K562 (cell line): ENCODE measurements around the gene PRRG1. TPM values are rescaled to one million over a fixed set of nuclear protein-coding genes. Genes with fewer than 3 reads are reported as not detected.

Source experiments
- ATAC-seq: fragments of 200-7000 bp; cut with Tn5 transposase; 3 replicates; pipeline ENCODE4 v1.9.1; 2020; ENCODE audit warnings: moderate library complexity
- BruUV-seq: library from RNA; stranded (reverse); fragments of 400-500 nt; replicated peaks from 2 replicates; lab custom pipeline; 2021; lab: Mats Ljungman, UMichigan
- CTCF ChIA-PET: fragments of 300-600 bp; formaldehyde crosslinking; extraction: SDS; loops from one replicate; lab custom pipeline; 2021; ENCODE audit warnings: low intra/inter-chr PET ratio; lab: Yijun Ruan, JAX
- POLR2A ChIA-PET: fragments of 300-600, 350-650 bp; sonication (Branson Sonifier 250); formaldehyde crosslinking; extraction: SDS; loops from one replicate; lab custom pipeline; 2021; ENCODE audit warnings: antibody characterized with exemption, inconsistent platforms; lab: Yijun Ruan, JAX
- DNase-seq, 4 experiments: peaks; one replicate each; pipeline versions ENCODE4 v3.0.0 to v3.0.0-alpha.2; 2011 to 2018; ENCODE audit warnings: low spot score in 3 of 4, mixed read lengths in 3 of 4; ENCODE audit errors: extremely low read depth in 1 of 4
- FAIRE-seq: peaks from 2 replicates; lab custom pipeline; 2011; peaks lifted over from hg19 to GRCh38; lab: Jason Lieb, UNC
- H2AFZ ChIP-seq: 2 replicates; pipeline ENCODE4 v1.6.0; 2011; ENCODE audit warnings: low read depth, low read length, control low read depth, inconsistent platforms
- H3K27ac ChIP-seq: fragments of 200-600 bp; 3 replicates; pipeline ENCODE4 v1.8.0; 2011; ENCODE audit warnings: low read depth, mild to moderate bottlenecking, control low read depth, inconsistent platforms, low read length, moderate library complexity, mixed read lengths; ENCODE audit errors: extremely low read depth
- H3K27me3 ChIP-seq, 2 experiments: fragments of 300-600 bp in 1 of 2; 2 replicates in 1 of 2; 3 replicates in 1 of 2; pipeline versions ENCODE4 v1.6.0 to v1.8.0; 2011; ENCODE audit warnings: inconsistent platforms in 2 of 2, low read length in 2 of 2, mild to moderate bottlenecking in 1 of 2, mixed read lengths in 1 of 2, moderate library complexity in 1 of 2; ENCODE audit not compliant: control insufficient read depth in 2 of 2, insufficient read depth in 2 of 2
- H3K36me3 ChIP-seq: fragments of 300-600 bp; 3 replicates; pipeline ENCODE4 v1.8.0; 2011; ENCODE audit warnings: mild to moderate bottlenecking, low read length, inconsistent platforms; ENCODE audit not compliant: control insufficient read depth, insufficient read depth
- H3K4me1 ChIP-seq, 2 experiments: fragments of 200-600 bp in 1 of 2; replicated peaks in 1 of 2; 2 replicates in 1 of 2; 3 replicates in 1 of 2; pipeline versions ENCODE4 v1.5.1 to v1.8.0; 2011; ENCODE audit warnings: inconsistent platforms in 2 of 2, low read length in 2 of 2, mild to moderate bottlenecking in 1 of 2, mixed read lengths in 1 of 2, moderate library complexity in 1 of 2; ENCODE audit not compliant: control insufficient read depth in 2 of 2, insufficient read depth in 2 of 2
- H3K4me2 ChIP-seq: 2 replicates; pipeline ENCODE4 v1.6.1; 2011; ENCODE audit warnings: low read length, control low read depth, inconsistent platforms, mixed read lengths; ENCODE audit not compliant: insufficient read depth
- H3K4me3 ChIP-seq: fragments of 200-600 bp; sonication (generic), shearing (Covaris generic); 2 replicates; pipeline ENCODE4 v1.5.1; 2016; ENCODE audit warnings: control low read depth, inconsistent platforms
- H3K79me2 ChIP-seq: fragments of 200-600 bp; 3 replicates; pipeline ENCODE4 v1.8.0; 2011; ENCODE audit warnings: low read length, inconsistent platforms; ENCODE audit not compliant: control insufficient read depth, insufficient read depth
- H3K9ac ChIP-seq, 2 experiments: 2 replicates each; pipeline versions ENCODE4 v1.6.0 to v1.6.1; 2011; ENCODE audit warnings: low read depth in 2 of 2, low read length in 2 of 2, control low read depth in 1 of 2, inconsistent platforms in 1 of 2, mild to moderate bottlenecking in 1 of 2, mixed read lengths in 1 of 2; ENCODE audit not compliant: insufficient read depth in 1 of 2
- H3K9me1 ChIP-seq: one replicate; pipeline ENCODE4 v1.6.0; 2011; ENCODE audit warnings: inconsistent platforms, mild to moderate bottlenecking, low read length, moderate library complexity; ENCODE audit not compliant: control insufficient read depth, insufficient read depth
- H3K9me3 ChIP-seq: replicated peaks from 2 replicates; pipeline ENCODE4 v1.5.1; 2011; ENCODE audit warnings: low read depth, low read length, inconsistent platforms; ENCODE audit not compliant: control insufficient read depth, insufficient read depth
- H4K20me1 ChIP-seq: replicated peaks from 2 replicates; pipeline ENCODE4 v1.6.1; 2011; ENCODE audit warnings: low read length, inconsistent platforms, mixed read lengths; ENCODE audit not compliant: control insufficient read depth, insufficient read depth
- CEBPB ChIP-seq: fragments of 450-650 bp; IDR thresholded peaks from 2 replicates; pipeline ENCODE4 v1.6.1; 2016; ENCODE audit warnings: missing genetic modification characterization, missing compliant biosample characterization
- ZBTB17 ChIP-seq: fragments of 450-650 bp; formaldehyde crosslinking; IDR thresholded peaks from 2 replicates; pipeline ENCODE4 v1.4.0; 2020; ENCODE audit warnings: mild to moderate bottlenecking
- WGBS: fragments of 100-300 bp; shearing (Covaris generic); methylation state at CpG from one replicate; pipeline ENCODE4 v1.1.6; 2016; ENCODE audit warnings: low coverage, mixed read lengths; ENCODE audit not compliant: insufficient coverage; ENCODE audit errors: missing lambda C conversion rate; 5-methylcytosine and 5-hydroxymethylcytosine counted together
- in situ Hi-C: fragments of 300-500 bp; cut with MboI; formaldehyde crosslinking; loops from 4 replicates; pipeline ENCODE4 v1.15.0; 2018; ENCODE audit warnings: inconsistent platforms, mixed read lengths
- intact Hi-C: fragments of 100-400 bp; cut with micrococcal nuclease; formaldehyde crosslinking; loops from 2 replicates; pipeline ENCODE4 v1.14.2; 2022
- polyA plus RNA-seq, 8 experiments: library from polyadenylated mRNA; depleted of rRNA in 4 of 8; stranded (reverse) in 5 of 8; unstranded in 3 of 8; fragments of >200 nt; fragmentation: Nextera tagmentation in 2 of 8; fragmentation: Illumina TruSeq in 1 of 8; extraction: Ambion mirVana in 2 of 8; extraction: Trizol in 1 of 8; gene quantifications; 2 replicates each; pipeline versions ENCODE4 v1.2.1 to v1.2.3, GENCODE V29; 2011 to 2014; ENCODE audit warnings: inconsistent platforms in 1 of 8, missing spikeins in 1 of 8
- total RNA-seq, 7 experiments: library from RNA; depleted of rRNA in 6 of 7; stranded (reverse); fragments of >200 nt in 6 of 7; fragmentation: Illumina TruSeq in 2 of 7; extraction: Trizol in 2 of 7; gene quantifications; 2 replicates each; pipeline versions ENCODE4 v1.2.1 to v1.2.3, GENCODE V29; 2011 to 2021; ENCODE audit warnings: low replicate concordance in 1 of 7

The PRRG1 gene
- total and polyA plus RNA-seq, 9 of the 15 experiments (the other 6 are each of a cell fraction or from before 2014, with no cell fraction given), result 1.7 to 11.8 (median 4.2) TPM

- intact Hi-C loops (no loop called here), in situ Hi-C loops (no loop called here)
- ChIA-PET CTCF (no interaction called here), POLR2A (no interaction called here)
- Histone ChIP-seq H4K20me1 (no peaks in the 10 kb centered on the region), H3K9me3 (no peaks in the 10 kb centered on the region), H3K27me3 (no peaks in the 10 kb centered on the region), H3K4me1 (peaks cover 0 to 7% of the 10 kb centered on the region in 2 experiments; a peak in 1 of 5 replicates), H3K36me3 (no peaks in the 10 kb centered on the region), H3K79me2 (no peaks in the 10 kb centered on the region), H3K4me2 (no peak overlapping the region)
- DNase-seq (no peak), ATAC-seq (no peak)
- no TSS peak for BruUV-seq
- no peak for TF ChIP-seq CEBPB (tag)
- TF ChIP-seq, all 486 proteins: peak for 0
- Histone ChIP-seq H2AFZ (no peak overlapping the region), H3K9me1 (no peaks in the 10 kb centered on the region), H3K4me3 (no peak overlapping the region), H3K27ac (no peak overlapping the region), H3K9ac (no peak overlapping the region)
- WGBS, result 0% methylated on average over 3 of the region's 3 CpGs
- FAIRE-seq, result no peak
Observed at GRCh38 chrX:37488323-37488722, 139.2 kb downstream of the PRRG1 start.

GRCh38 chrX:37491686-37492085 lies 142.5 kb downstream of the PRRG1 start:
- in situ Hi-C loops, result no loop called here

More at GRCh38 chrX:37491686-37492085, 142.5 kb downstream of the PRRG1 start:
- WGBS, result 23% methylated on average over 17 of the region's 34 CpGs
- H3K79me2 ChIP-seq, result no peaks in the 10 kb centered on the region
- intact Hi-C loops, result no loop called here
- FAIRE-seq (no peak), ATAC-seq (no peak), DNase-seq (no peak)
- ChIA-PET POLR2A (no interaction called here), CTCF (no interaction called here)
- no peak overlapping the region for H3K9ac ChIP-seq
- H3K9me1 ChIP-seq, result no peaks in the 10 kb centered on the region
- H3K4me1 ChIP-seq, result peaks cover 0 to 7% of the 10 kb centered on the region in 2 experiments; a peak in 1 of 5 replicates
- no peaks in the 10 kb centered on the region for H4K20me1 ChIP-seq
- H3K4me2 ChIP-seq, result no peak overlapping the region
- H3K4me3 ChIP-seq, result no peak overlapping the region
- TF ChIP-seq ZBTB17 (CRISPR knock-in tag), result no peak
- H3K9me3 ChIP-seq, result no peaks in the 10 kb centered on the region
- H3K27me3 ChIP-seq, result no peaks in the 10 kb centered on the region
- H3K36me3 ChIP-seq, result no peaks in the 10 kb centered on the region
- H3K27ac ChIP-seq, result no peak overlapping the region
- H2AFZ ChIP-seq, result no peak overlapping the region
- no TSS peak for BruUV-seq
